Fibroblast of peridontal ligament (primary cell): ENCODE measurements around the gene MAP4K2.

ENCODE experiments used
- DNase-seq: peaks from one replicate; pipeline ENCODE4 v3.0.0-alpha.2; 2010; ENCODE audit errors: extremely low read depth

Gene MAP4K2

GRCh38 chr11:64813826-64814225 lies 10.8 kb upstream of the MAP4K2 start:
- no peak for DNase-seq

DNA sequence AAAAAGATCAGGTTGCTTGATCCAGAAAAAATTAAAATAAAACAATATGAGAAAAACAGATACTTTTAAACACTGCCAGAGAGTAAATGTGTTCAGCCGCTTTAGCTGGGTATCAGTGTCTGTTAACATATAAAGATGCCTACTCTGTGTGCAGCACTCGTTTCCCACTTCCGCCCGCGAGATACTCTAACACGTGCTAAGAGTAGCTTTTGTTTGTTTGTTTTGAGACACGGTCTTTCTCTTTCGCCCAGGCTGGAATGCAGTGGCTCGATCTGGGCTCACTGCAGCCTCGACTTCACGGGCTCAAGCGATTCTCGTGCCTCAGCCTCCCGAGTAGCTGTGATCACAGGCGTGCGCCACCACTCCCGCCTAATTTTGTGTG lies 7.9 kb upstream of the MAP4K2 start:
- DNase-seq: no peak

- peak; percentile 91 for DNase-seq
Observed at GRCh38 chr11:64810271-64810890, 7.4 kb upstream of the MAP4K2 start, which contains the start of gene MEN1. MEN1 (minus strand) TSS chr11:64810551; CDS start chr11:64810109, 442 bp downstream.

GRCh38 chr11:64809781-64810241 lies 6.8 kb upstream of the MAP4K2 start:
- no peak for DNase-seq

- DNase-seq: no peak
Observed at GRCh38 chr11:64805481-64805880, 2.5 kb upstream of the MAP4K2 start.

- no peak for DNase-seq
Observed at GRCh38 chr11:64804346-64805210, 1.6 kb upstream of the MAP4K2 start.

DNA sequence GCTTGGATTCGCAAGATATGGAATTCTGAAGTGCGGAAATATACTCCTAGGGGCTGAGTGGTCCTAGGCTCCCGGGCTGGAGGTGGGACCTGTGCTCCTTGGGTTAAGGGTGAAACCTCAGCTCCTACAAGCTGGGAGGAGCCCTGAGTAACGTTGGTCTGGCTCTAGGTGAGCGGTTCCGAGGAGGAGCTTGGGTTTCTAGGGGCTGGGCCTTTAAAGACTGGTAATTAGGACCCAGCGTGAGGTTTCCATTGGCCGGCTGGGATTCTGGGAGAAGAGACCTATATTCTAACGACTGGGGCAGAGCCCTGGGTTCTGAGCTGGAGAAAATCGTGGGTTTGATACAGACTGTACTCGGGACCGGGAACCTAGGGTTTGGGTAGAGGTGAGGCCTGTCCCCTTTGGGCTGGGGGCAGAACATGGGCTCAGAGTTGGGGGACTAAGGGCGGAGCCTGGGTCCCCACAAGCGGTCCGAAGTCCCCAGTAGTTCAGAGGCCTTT lies 882 bp upstream of the MAP4K2 start:
- DNase-seq: no peak

DNA sequence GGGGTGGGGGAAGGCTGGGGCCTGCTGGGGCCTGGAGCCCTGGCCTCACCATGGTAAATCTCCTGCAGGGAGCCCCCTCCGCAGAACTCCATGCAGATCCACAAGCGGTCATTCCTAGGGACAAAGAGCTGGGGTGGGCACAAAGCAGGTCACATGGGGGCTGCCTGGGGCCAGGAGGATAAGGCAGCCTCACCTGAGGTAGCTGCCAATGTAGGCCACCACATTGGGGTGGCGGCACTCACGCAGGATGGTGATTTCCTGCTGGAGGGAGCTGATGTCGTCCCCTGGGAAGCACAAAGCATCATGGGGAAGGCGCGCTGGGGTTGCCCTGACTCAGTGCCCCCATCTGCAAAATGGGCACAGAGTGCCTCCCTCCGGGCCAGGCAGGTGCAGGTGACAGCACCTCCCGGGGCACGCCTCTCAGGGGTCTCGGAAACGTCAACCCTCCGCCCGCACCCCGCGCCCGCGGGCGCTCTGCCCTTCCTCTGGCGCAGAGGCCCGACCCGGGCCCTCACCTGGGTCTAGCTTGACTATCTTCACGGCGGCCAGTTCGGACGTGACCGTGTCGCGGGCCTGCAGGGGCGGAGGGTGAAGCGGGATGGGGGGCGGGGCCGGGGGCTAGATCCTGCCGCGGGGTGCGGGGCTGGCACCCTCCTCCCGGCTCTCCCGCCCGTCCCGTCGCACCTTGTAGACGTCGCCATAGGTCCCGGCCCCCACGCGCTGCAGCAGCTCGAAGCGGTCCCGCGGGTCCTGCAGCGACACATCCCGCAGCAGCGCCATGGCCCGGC lies 450 bp downstream of the MAP4K2 start:
- no peak for DNase-seq

DNA sequence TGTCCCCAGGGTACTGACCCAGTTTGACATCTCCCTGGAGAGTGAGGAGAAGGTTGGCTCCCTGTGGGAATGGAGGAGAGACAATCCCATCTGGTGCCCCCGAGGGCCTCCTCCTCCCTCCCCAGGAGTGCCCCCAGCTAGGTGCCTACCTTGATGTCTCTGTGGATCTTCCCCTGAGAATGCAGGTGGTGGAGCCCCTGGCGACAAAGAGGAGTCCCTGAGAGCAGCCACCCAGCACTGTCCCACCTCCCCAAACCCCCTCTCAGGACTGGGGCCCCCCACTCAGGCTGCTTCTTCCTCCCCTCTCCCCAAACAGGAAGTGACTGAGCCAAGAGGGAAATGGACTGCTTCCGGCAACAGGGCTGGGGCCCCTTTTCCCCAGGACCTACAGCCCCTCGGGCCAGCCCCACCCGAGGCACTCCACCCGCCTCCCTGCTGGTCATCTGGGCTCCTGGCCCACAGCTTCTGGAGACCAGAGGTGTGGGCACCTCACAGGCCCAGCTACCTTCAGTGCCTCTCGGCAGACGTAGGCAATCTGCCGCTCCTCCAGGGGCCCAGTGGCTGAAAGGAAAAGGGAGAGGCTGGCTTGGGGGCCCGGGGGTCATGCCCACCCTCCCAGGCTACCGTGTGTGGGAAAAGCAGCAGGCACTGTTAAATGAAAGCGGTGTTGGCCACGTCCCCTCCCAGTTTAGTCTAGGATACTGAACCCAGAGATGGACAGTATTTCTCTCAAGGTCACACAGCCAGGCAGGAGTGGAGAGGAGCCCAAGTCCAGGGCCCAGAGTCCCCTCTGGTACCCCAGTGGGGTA lies 1.2 kb downstream of the MAP4K2 start:
- DNase-seq: no peak

DNA sequence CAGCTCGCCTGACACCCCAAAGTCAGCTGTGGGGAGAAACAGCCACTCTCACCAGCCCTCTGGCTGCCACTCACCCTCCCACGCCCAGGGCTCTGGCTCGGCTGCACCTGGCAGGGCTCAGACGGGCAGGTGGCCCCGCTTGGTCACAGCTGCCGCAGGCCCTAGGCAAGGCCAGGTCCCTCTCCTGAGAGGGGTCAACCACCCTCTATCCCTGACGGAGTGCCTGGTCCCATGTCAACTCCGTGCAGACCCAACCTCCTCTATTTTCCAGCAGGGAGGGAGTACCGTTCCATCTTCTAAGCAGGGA lies 1.9 kb downstream of the MAP4K2 start:
- DNase-seq: no peak

DNA sequence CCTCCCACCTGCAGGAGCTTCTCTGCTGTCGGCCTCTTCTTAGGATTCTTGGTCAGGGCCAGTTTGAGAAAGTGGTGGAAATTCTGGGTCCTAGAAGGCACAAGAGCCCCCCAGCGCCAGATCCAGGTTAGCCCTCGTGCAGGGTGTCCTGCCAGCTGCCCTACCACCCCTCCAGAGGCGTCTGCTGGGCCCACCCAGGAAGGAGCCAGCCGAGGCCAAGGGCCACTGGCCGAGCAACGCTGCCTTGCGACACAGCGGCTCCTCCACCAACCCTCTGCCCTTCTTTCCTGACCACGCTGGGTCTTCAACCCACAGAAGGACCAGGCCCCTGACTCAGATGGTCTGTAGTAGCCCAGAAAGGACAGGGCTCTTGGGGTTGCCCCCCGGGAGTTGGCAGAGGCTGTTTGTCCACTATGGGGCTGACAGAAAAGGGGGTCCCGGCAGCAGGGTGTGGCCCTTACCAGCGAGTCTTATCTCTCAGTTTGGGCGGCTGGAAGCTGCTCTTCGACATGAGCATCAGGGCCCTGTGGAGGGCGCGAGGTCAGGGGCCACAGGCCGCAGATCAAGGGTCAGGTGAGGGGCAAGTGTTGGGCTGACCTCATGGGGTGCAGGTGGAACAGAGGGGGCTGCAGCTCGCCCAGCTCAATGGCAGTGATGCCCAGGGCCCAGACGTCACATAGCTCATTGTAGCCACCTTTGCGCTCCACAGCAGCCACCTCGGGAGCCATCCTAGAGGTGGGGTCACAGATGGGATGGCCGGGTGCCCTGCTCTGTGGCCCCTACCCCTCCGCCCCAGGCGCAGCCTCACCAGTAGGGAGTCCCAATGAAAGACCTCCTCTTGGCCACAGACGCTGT lies 2.5 kb downstream of the MAP4K2 start:
- no peak for DNase-seq

GRCh38 chr11:64799623-64800302 lies 3.3 kb downstream of the MAP4K2 start:
- no peak for DNase-seq

DNA sequence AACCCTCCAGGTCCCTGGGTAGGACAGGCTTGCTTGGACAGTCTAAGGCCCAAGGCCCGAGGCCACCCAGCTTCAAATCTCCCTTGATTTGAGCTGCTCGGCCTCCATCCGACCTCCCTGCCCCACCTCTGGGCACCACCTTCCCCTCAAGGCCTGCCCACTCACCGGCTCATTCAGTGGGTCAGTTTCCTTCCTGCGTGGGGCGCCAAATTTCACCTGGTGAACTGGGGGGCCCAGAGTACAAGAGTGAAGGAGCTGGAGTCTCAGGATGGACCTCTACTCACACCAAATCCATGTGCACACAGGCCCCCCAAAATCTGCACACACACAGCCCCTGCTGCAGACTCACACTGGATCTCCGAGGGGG lies 3.8 kb downstream of the MAP4K2 start:
- DNase-seq: no peak

- DNase-seq: no peak
Observed at GRCh38 chr11:64796757-64797541, 6.1 kb downstream of the MAP4K2 start.

GRCh38 chr11:64796047-64796756 lies 6.8 kb downstream of the MAP4K2 start:
- DNase-seq: no peak

- no peak for DNase-seq
Observed at GRCh38 chr11:64794526-64794925, 8.5 kb downstream of the MAP4K2 start.

- DNase-seq: no peak
Observed at GRCh38 chr11:64793271-64794160, 9.5 kb downstream of the MAP4K2 start.

DNA sequence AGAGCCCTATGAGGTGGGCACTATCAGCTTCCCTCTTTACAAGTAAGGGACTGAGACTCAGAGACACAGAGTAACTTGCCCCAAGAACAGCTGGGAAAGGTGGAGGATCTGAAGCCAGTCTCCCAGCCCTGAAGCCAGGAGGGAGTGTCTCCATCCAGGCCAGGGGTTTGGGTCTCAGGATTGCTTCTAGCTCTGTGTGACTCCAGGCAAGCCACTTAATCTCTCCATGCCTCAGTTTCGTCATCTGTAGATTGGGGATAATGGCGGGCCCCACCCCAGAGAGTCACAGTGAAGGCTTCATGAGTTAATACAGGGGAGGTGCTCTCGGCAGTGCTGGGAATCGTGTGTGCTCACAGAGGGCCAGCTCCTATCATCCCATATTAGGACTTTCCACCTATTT lies 10.5 kb downstream of the MAP4K2 start:
- DNase-seq: no peak
